Panc1 (cell line): ENCODE measurements around the gene MRC2. TPM values are rescaled to one million over a fixed set of nuclear protein-coding genes. Genes with fewer than 3 reads are reported as not detected.

ENCODE experiments used
- ATAC-seq: fragments of 200-7000 bp; cut with Tn5 transposase; 2 replicates; pipeline ENCODE4 v1.9.1; 2020; ENCODE audit warnings: mild to moderate bottlenecking, moderate library complexity
- BruUV-seq: library from RNA; stranded (reverse); fragments of 400-500 nt; replicated peaks from 2 replicates; lab custom pipeline; 2021; lab: Mats Ljungman, UMichigan
- CTCF ChIA-PET: fragments of 300-600 bp; sonication (Branson Sonifier 250); formaldehyde crosslinking; loops from one replicate; lab custom pipeline; 2022; ENCODE audit warnings: antibody characterized with exemption; lab: Charles Lee
- POLR2A ChIA-PET: fragments of 300-600 bp; sonication (Branson Sonifier 250); formaldehyde crosslinking; loops from one replicate; lab custom pipeline; 2022; ENCODE audit warnings: antibody characterized with exemption; lab: Charles Lee
- DNase-seq: peaks from one replicate; pipeline ENCODE4 v3.0.0-alpha.2; 2010; ENCODE audit warnings: low read depth, low spot score
- H3K27ac ChIP-seq: 2 replicates; pipeline ENCODE4 v1.5.1; 2011; ENCODE audit warnings: mild to moderate bottlenecking, low read length, inconsistent platforms
- H3K27me3 ChIP-seq: fragments of 200-500 bp; sonication (Bioruptor generic); 2 replicates; pipeline ENCODE4 v1.6.0; 2014; ENCODE audit warnings: low read length, inconsistent platforms; ENCODE audit not compliant: control insufficient read depth, insufficient read depth
- H3K36me3 ChIP-seq: fragments of 200-500 bp; sonication (Bioruptor generic); 2 replicates; pipeline ENCODE4 v1.5.1; 2014; ENCODE audit warnings: inconsistent platforms, mild to moderate bottlenecking, low read length, moderate library complexity; ENCODE audit not compliant: control insufficient read depth, insufficient read depth
- H3K4me1 ChIP-seq: 2 replicates; pipeline ENCODE4 v1.5.1; 2011; ENCODE audit warnings: inconsistent platforms, mild to moderate bottlenecking, low read length, moderate library complexity; ENCODE audit not compliant: control insufficient read depth, insufficient read depth
- H3K4me3 ChIP-seq, 2 experiments: 2 replicates each; pipeline ENCODE4 v1.5.1; 2011 to 2012; ENCODE audit warnings: low read depth in 2 of 2, low read length in 2 of 2, mild to moderate bottlenecking in 2 of 2, inconsistent platforms in 1 of 2, moderate library complexity in 1 of 2
- H3K9me3 ChIP-seq: fragments of 200-500 bp; sonication (Bioruptor generic); 2 replicates; pipeline ENCODE4 v1.5.1; 2014; ENCODE audit warnings: low read depth, mild to moderate bottlenecking, inconsistent platforms, low read length, moderate library complexity; ENCODE audit not compliant: control insufficient read depth, insufficient read depth
- CTCF ChIP-seq: fragments of 450-650 bp; IDR thresholded peaks from 2 replicates; pipeline ENCODE4 v1.5.1; 2017; ENCODE audit warnings: mild to moderate bottlenecking
- POLR2AphosphoS5 ChIP-seq: IDR thresholded peaks from 2 replicates; pipeline ENCODE4 v1.6.1; 2012; ENCODE audit warnings: mild to moderate bottlenecking, low read depth, low read length, moderate library complexity
- REST ChIP-seq, 2 experiments: IDR thresholded peaks; 2 replicates each; pipeline ENCODE4 v1.6.1; 2011 to 2012; ENCODE audit warnings: low read depth in 2 of 2, control low read depth in 1 of 2, low read length in 1 of 2, mild to moderate bottlenecking in 1 of 2, moderate library complexity in 1 of 2; ENCODE audit not compliant: insufficient read depth in 1 of 2
- SIN3A ChIP-seq: IDR thresholded peaks from 2 replicates; pipeline ENCODE4 v1.6.1; 2012; ENCODE audit warnings: low read depth, mild to moderate bottlenecking, low read length, moderate library complexity, borderline replicate concordance; ENCODE audit not compliant: insufficient read depth
- TCF7L2 ChIP-seq: IDR thresholded peaks from 2 replicates; pipeline ENCODE4 v1.6.1; 2011; ENCODE audit warnings: mild to moderate bottlenecking, low read depth, low read length, inconsistent platforms
- in situ Hi-C: cut with HindIII; loops from 2 replicates; pipeline ENCODE4 v1.10.0; 2016; ENCODE audit warnings: low sequenced_read_pairs, low pct_unique_long_range_greater_than_20kb
- intact Hi-C: fragments of 100-400 bp; cut with micrococcal nuclease; formaldehyde crosslinking; loops from one replicate; pipeline ENCODE4 v1.10.0; 2022; ENCODE audit not compliant: unreplicated experiment
- total RNA-seq: library from RNA; stranded (reverse); gene quantifications from one replicate; pipeline ENCODE4 v1.2.1, GENCODE V29; 2021; ENCODE audit not compliant: unreplicated experiment

Gene MRC2
- total RNA-seq, 1 experiment from 2014 or later, result 120 TPM

- TF ChIP-seq POLR2AphosphoS5 (no peak), TCF7L2 (no peak), CTCF (no peak)
- ChIA-PET POLR2A (no interaction called here), CTCF (no interaction called here)
- ATAC-seq (no peak), DNase-seq (no peak)
- no peaks in the 10 kb centered on the region for H3K4me1 ChIP-seq
- H3K27me3 ChIP-seq, result no peaks in the 10 kb centered on the region
- BruUV-seq, result no TSS peak
- H3K4me3 ChIP-seq, result no peak overlapping the region
- no peaks in the 10 kb centered on the region for H3K36me3 ChIP-seq
- no peak overlapping the region for H3K27ac ChIP-seq
- in situ Hi-C loops (no loop called here), intact Hi-C loops (no loop called here)
- H3K9me3 ChIP-seq, result no peaks in the 10 kb centered on the region
These were observed 60.5 kb downstream of the MRC2 start for GRCh38 chr17:62687997-62688396.

- no TSS peak for BruUV-seq
- Histone ChIP-seq H3K36me3 (no peaks in the 10 kb centered on the region), H3K4me3 (no peak overlapping the region), H3K27me3 (no peaks in the 10 kb centered on the region), H3K4me1 (no peaks in the 10 kb centered on the region), H3K27ac (no peak overlapping the region), H3K9me3 (no peaks in the 10 kb centered on the region)
- intact Hi-C loops, result no loop called here
- DNase-seq (no peak), ATAC-seq (0 out of 2 replicates have a peak, but pooled peaks have one; percentile 6)
- in situ Hi-C loops, result no loop called here
- CTCF ChIA-PET, result no interaction called here
- POLR2A ChIA-PET, result no interaction called here
- TF ChIP-seq TCF7L2, result 0 out of 2 replicates have a peak, but pooled peaks have one; percentile 41
- TF ChIP-seq CTCF, result no peak
These were observed 61.1 kb downstream of the MRC2 start for GRCh38 chr17:62688398-62689160.

GRCh38 chr17:62689441-62690167, 62.1 kb downstream of the MRC2 start:
- ChIA-PET POLR2A (no interaction called here), CTCF (no interaction called here)
- ATAC-seq, result no peak
- H3K27ac ChIP-seq, result no peak overlapping the region
- no peak for DNase-seq
- intact Hi-C loops (no loop called here), in situ Hi-C loops (no loop called here)
- H3K27me3 ChIP-seq, result no peaks in the 10 kb centered on the region
- no peaks in the 10 kb centered on the region for H3K36me3 ChIP-seq
- no peak overlapping the region for H3K4me3 ChIP-seq
- TF ChIP-seq TCF7L2 (no peak), SIN3A (no peak), CTCF (no peak), REST (IDR thresholded peaks at IDR 0.05; ENCODE audit: insufficient read depth in 1 of 2, low read depth in 2 of 2, low read length in 1 of 2) (no peak), POLR2AphosphoS5 (no peak)
- H3K9me3 ChIP-seq, result no peaks in the 10 kb centered on the region
- no TSS peak for BruUV-seq
- no peaks in the 10 kb centered on the region for H3K4me1 ChIP-seq
